Measurements from ENCODE around the gene TLX2.

TLX2 gene

DNA sequence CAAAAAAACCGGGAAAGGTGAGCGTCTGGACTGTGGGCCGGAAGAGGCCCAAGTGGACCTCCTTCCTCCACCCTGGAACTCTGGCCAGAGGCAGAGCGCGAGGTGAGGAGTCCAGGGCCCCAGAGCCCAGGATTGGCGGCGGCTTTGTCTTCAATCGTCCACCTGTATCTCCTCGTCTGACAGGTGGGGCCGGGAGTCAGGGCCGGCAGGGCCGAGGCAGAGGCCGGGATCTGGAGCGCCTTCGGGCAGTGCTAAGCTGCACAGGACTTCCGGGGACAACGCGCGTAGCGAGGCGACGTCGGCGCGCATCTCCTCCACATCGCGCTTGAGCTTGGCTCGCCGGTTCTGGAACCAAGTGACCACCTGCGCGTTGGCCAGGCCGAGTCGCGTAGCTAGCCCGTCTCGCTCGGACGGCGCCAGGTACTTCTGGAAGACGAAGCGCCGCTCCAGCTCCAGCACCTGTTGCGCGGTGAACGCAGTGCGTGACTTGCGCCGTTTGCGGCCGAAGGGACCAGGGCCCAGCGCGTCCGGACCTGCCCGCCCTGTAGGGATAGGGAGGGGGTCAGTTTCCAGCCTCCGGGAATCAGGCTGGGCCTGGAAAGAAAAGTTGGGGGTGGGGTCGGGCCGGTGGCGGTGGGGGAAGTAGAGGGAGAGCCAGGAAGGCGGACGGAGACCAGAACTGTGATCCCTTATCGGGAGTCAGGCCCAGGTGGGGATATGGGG is 16.3 kb upstream of the TLX2 start:
- peak; percentile 32 for DNase-seq

DNA sequence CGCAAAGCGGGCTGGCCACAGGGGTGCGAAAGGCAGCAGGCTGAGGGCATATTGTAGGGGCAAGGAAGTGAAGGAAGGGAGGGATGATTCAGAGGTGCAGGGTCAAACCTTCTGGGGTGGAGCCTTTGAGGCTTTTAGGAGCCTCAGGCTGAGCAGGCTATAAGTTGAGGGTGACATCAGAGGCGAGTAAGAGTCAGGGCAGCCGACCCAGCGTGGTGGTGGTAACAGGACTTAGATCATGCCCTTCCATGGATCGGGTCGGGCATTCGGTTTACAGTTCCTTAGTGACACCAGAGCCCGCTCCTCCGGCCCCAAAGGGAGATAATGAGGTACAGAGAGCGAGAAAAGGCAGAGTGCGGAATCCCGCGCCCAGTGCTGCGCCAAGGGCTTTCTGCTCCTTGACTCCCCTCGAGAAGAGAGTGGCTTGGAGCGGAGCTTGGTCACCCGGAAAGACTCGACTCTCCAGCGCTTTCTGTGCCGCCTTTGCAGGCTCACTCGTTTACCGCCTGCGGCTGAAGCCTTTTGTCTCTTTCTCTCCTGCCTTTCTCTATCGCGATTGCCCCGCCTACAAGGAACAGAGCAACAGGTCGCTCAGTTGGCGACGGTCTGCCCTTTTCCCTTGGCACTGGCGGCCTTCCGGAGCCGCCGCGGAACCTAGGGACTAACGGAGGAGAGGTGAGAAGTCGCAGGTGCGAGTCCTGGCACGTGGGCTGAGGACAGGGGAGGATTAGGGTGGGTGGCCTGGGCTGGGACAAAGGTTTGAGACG is 15.6 kb upstream of the TLX2 start:
- no peak for DNase-seq

DNA sequence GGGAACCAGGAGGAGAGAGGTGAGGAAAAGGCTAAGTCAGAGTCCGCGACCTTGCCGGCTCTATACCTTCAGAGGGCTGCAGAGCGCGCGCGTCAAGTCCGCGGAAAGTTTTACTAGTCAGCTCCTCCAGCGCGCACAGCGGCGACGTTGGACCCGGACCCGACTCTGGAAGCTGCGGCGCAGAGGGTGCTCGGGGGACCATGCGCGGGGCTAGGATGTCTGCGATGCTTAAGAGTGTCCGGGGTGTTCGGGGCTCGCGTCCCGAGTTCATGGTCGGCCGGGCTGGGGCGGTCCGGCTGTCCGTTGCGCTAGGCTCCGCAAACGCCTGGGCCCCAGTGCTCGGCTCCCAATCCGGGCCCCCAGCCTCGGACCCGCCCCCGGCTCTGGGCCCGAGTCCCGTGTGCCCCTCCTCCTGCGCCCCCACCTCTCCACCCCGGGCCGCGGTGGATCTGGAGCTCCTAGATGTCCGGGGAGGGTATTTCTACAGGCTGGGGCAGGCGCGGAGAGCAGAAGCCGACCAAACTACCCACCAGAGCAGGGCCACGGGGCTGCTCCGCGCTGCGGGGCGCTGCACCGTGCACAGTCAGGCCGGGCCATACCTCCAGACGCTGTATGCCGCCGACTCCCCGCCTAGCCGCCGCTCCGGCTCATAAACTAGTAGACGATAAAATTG is 14.8 kb upstream of the TLX2 start, which contains the start of gene LBX2:
Gene LBX2, minus strand, starts transcription at position 337 of the 673 bp plus-strand sequence. Its CDS starts 66 bp downstream, at position 271.
- no peak for DNase-seq

DNA sequence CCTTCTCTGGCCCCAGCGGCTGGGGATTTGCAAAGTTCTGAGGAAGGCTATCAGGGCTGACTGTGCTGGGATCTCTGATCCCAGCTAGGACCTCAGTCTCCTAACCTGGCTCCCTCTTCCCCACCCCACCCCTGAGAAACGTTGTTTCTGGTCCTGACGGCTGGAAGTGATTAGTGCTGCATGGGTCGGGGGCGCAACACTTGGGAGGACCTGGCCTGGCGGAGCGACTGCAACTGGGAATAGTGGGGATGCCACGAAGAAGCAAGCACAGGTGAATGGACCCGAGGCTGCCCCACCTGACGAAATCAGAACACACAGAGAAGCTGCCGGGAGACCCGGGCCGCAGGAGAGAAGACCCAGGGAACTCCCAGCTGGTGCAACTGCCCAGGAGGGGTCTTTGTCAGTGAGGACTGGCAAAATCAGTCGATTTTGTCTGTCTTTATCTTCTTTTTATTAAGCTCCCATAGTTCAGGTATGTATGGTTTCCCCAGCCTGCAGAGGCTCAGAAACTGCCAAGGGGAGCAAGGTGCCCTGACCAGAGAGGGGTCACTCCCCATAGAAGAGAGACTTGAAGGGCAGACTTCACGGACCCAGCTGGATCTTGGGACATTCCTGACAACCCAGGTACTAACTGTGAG is 14.2 kb upstream of the TLX2 start:
- DNase-seq: no peak

DNA sequence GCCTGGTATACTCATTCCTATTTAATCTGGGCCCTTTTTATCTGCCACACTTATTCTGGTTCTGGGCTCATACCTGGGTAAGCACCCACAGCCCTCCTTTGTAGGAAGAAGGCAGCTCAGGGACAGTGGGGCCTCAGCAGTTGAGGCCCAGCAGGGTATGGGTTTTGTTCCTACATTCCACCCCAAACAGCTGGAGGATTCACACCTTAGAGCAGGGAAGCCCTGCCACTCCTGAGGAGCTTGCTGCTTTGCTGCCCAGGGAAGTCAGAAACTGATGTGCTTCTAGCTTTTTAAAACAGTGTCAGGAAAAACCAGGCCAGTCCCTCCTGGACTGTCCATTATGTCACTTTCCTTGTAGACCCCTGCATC is 13.7 kb upstream of the TLX2 start:
- DNase-seq: no peak

DNA sequence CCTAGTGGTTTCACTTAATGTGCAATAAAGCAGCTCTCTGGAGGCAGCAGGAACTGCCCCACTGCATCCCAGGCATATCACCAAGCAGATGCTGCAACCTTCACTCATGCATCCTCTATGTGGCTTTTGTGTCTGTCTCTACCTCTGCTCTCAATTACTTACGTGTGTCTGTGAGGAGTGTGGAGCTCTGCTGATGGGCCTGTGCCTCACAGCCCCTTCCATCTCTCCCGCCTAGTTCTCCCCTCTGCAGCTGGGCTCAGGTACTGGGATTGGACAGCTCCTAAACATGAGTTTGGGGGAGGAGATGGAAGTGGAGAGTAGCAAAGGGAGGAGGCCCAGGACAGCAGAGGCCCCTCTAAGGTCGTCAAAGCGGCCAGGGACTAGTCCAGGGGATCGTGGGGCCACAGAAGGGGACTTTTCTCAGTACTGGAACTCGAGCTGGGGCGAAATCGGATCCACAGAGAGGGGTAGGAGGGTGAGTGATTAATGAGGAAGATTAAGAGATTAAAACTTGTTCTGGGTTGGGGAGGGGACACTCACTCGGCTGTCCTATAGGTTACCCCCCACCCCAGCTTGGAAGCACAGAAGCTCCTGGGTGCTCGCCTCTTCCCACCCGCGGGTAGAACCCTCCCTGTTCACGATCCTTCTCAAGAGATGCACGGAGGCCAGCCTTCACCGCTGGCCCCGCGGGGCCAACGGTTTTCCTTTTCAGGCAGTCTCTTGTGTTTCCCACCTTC is 12.7 kb upstream of the TLX2 start:
- no peak for DNase-seq

DNA sequence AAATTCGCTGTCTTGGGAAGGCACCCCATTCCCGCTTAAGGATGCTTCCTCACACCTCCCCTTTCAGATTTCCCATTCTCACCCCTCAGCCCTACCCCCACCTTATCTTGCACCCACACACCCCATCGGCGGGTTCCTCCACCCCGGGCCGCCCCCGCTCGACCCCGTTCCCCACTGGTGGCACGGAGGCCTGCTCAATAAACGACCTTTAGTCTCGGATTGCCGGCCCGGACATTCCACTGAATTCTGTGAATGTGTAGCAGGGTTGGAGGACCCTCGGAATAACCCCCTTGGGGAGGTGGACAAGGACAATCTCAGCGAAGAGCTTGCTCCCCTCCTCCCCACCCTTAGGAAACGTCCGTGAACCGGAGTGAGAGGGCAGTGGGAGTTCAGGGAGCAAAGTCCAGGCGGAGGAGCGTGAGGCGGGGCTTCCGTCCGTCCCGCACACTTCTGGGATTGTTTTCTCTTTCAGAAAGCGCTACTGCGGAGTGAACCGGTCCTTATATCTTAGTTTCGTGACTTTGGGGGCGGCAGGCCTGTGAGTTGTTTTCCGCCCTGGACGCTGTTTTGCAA is 12.0 kb upstream of the TLX2 start:
- DNase-seq: no peak

DNA sequence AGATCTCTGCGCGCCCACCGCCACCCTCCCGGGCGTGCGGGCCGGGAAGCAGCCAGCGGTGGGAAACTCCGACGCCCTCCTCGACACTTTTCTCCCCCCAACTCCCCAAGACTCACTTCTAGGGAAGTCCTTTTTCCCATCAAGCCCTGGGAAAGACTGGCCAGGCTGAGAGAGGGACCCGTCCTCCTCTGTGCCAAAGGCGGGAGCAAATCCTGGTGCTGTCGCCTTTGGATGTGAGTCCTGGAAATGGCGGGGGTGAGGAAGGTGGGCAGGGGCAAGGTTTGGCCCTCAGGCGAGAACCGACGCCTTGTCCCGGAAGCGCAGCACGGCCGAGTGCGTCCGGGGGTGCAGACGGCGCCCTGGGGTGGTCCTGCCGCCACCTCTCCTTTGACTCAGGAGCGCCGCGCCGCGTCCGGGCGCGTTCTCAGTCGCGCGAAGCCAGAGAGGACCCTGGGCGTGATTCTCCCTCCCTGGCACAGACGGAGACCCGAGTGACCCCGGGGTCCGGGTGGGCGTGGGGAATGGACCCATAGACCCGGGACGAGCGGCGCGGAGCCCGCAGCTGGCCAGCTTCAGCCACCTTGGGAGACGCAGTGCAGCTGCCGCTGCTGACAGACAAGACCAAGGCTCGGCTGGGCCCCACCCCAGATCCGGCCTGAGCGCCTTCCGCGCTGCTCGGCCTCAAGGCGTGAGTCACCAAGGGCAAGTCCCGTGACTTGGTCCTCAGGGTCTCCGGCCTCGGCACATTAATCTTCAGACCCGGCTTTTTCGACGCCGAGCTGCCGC is 11.3 kb upstream of the TLX2 start:
- peak; percentile 57 for DNase-seq

DNA sequence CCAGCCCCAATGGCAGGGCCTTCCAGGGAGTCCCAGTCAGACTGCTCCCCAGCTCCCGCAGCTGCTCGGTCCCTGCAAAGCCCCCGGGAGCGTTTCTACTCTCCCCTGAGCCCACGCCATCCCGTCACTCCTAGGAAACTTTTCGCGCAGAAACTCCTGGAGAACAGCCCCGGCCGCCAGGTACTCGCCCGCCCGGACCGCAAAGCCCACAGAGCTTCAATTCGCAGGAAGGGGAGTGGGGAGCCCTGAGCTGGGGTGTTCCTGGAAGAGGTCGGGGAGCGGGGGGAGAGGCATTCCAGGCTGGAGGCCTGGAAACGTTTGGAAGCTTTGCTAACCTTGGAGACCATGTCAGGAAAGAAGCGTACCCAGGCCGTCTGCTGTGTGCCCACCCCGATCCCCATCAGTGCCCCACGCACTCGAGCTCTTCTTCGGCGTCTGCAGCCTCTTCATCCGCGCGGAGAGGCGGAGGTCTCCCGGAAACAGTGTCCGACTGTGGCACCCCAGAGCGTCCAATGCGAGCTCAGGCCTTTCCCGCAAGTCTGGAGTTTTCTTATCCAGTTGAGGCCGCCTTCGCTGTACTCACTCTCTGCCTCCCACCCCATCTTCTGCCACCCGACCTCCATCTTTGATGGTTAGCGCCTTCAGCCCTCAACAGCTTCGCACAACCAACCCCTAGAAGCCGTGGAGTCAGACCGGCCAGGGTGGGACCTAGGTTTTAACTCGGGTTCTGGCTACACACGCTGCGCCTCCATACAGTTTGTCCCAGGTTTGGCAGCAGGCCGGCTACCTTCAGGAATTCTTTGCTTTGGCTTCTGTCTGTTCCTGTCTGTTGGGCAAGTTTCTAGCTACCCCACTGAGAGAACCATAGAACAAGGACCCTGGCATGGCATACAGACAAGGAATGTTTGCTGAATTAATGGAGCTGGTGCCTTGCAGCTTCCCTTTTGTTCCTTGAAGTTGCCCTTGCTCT is 10.5 kb upstream of the TLX2 start:
- DNase-seq: no peak

DNA sequence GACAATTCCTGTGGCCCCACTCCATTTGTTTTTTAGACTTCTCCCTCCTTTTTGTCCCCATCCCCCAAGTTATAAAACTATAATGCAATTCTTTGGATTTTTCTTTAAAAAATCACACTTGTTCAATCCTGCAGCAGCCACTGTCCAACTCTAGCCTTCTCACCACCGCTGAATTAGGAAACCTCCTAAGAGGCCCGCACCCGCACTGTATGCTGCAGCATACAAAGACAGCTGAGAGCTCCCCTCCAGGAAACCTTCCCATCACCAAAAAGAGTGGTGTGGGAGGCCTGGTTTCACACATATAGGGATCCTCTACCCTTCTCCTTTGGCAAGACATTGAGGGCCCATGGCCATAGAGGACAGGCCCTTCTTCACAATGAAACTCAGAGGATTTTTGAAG is 9.7 kb upstream of the TLX2 start:
- no peak for DNase-seq

DNA sequence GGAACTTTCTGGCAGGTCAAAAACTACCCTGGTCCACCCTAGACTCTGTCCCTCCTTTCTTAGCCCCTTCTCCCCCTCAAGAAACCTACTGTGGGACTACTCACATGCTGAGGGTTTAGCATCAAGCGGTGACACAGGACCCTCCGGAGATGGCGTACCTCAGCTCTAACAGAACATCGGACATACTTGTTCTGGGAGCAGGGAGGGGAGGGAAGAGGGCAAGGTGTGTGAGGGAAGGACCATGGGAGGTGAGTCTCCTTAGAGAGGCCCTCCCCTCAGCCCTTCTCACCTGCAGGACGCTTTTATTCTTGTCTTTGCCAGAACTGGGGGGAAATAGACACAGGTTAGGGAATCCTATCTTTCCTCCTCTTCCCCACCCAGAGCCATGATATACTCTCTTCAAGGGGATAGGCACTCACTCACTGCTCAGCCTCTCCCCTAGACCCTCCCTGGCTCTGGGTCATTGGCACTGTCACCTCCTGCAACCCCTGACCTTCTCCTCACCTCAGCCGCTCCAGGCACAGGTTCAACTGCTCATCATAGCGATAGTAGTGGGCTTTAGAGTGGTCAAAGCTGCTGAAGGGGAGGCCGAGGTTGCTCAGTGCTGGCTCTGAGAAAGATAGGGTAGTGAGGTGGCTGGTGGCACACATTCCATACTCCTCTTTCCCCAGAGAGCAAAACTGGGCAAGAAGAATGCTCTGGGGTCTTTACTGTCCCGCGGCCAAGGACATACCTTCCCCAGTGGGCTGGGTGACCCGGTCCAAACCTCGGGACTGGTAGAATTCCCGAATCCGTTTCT is 8.6 kb upstream of the TLX2 start:
- DNase-seq: no peak

DNA sequence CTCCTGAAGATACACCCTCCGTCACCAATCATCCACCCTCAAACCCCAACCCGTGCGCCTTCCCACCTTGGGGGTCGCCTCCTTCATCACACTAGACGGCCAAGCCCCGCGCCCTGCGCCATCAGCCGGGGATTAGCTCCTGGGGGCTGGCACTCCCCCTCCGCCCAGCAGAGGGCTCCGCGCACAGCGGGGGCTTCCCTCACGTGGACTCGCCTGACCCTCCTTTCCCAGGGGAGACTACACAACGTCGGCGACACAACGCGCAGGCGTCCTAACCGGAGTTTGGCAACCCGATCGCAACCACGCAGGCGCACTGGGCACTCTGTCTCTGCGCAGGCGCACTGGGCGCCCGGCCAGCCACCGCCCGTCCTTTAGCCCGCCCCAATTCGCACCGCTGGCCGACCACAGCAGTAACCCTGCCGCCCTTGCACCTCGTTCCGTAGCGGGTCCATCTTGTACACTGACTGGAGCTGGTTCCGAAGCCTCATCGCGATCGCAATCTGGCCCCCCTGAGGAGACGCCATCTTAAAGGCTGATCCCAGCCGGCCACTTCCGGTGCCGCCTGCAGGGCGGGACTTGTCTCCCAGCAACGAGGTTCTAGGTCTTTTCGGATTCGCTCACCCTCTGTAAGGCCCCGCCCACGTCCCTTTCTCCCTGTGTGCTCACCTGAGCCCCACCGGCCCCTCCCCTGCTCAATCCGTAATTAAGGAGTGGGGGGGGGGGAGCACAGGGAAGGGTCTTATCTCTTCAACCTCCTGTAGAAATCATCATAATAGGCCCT is 6.9 kb upstream of the TLX2 start, which contains the start of gene PCGF1:
Gene PCGF1, minus strand, starts transcription at position 551 of the 781 bp plus-strand sequence. Its CDS starts 27 bp downstream, at position 524.
- DNase-seq: peak; percentile 98

DNA sequence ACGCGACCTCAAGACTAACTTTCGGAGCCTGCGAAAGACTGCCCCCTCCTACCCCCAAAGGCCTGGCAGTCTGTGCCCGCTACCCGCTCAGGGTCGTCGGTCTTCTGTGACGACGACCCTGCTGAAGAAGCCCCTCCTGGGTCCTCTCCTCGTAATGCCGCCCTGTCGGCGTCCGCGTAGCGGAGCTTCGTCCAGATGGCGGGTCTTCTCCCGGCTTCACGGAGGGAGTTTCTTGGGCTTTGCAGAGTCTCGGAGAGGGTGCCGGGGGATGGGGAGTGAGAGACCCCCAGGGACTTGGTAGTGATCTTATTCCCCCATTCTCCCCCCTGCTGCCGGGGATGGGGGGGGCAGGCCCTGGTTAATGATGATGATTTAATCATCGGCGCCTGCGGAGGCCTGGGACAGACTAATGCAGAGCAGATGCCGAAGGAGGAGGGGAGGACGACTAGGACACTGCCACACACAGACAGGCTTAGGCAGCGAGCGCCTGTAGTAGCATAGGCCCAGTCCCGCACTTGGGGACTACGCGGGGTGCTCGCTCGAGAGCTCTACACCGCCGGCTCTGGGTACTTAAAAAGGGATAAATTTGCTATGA is 6.2 kb upstream of the TLX2 start:
- DNase-seq: peak; percentile 48

DNA sequence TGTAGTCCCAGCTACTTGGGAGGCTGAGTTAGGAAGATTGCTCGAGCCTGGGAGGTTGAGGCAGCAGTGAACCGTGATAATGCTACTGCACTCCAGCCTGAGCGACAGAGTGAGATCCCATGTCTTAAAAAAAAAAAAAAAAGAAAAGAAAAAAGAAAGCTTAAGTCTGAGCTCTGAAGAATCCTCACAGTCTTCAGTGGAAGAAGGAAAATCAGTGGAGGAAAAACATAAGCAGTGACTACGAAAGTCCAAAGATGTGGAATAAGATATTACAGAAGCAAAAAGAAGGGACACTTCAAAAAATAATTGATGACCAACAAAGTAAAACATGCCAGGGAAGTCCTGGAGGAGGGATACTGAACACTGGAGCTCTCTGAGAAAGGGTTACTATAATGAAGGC is 4.0 kb upstream of the TLX2 start:
- no peak for DNase-seq

DNA sequence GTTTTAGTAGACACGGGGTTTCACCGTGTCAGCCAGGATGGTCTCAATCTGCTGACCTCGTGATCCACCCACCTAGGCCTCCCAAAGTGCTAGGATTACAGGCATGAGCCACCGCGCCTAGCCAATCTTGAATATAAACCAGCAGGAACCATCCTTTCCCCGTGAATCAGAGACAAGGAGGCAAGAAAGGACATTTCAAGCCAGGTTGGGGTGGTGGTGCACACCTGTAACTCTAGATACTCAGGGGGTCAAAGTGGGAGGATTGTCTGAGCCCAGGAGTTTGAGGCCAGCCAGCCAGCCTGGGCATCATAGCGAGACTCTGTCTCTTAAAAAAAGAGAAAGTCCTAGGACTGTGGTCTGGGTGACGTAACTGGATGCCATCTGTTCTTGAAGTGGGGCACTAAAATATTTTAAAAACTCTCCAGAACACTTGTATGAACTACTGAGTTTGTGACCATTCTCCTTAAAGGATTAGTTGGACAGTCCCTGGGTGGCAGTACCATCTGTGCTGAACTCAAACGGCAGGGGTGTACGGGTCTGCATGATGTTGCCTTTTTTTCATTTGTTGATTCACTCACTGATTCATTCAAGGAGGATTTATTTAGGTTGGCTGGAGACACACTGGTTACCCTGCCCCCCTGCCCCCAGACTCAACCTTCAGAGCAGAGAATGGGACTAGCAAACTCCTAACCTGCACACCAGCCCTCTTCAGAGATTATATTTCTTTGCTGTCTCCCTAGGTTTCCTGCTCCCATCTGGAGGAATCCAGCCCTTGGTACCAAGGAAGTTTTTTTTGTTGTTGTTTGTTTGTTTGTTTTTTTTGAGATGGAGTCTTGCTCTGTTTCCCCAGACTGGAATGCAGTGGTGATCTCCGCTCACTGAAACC is 2.9 kb upstream of the TLX2 start:
- no peak for DNase-seq

DNA sequence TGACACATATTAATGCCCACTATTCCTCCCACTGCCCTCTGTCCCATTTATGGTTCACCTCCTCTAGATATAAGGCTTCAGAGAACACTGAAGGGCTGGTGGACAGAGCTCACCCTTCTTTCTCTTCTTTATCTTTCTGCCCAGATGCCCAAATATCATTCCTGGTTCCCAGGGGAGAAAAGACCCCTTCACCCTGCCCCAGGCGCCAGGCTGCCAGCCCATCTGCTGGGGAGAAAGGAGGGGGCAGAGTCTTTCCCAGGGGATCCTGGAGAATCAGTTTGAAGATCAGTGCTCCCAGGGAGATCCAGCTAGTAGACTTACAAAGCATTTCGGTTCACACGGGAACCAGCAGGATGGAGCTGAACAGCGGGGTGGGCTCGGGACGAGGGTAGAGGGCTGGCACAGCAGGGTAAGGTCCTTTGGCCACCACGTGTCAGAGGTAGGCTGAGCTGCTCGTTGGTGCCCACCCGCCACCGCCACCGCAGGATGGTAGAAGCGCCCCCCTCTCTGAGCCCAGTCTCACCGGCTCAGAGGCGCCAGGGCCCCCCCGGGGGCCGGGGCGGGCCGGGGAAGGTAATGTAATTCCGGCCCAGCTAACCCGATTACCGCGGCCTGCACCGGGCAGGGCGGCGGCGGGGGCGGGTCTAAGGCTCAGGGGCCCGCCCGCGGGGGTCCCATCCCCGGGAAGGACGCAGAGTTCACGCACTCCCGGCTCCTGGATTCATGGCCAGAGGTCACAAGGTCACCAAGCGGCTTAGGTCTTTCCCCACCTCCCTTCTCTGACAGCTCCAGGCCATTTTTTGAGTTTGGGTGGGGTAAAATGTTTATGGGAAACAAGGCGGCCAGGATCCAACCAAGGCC is 1.3 kb upstream of the TLX2 start:
- no peak for DNase-seq

All from RPMI8226 (cell line).